Activated CD8-positive, alpha-beta memory T cell treated with anti-CD3 and anti-CD28 coated beads for 36 hours (primary cell): ENCODE measurements around the gene NR4A1. TPM values are rescaled to one million over a fixed set of nuclear protein-coding genes. Genes with fewer than 3 reads are reported as not detected.

ENCODE experiments used
- CTCF ChIA-PET: fragments of 350-600 bp; sonication (Branson Sonifier 250); formaldehyde crosslinking; loops from one replicate; lab custom pipeline; 2021; ENCODE audit warnings: antibody characterized with exemption; lab: Charles Lee
- POLR2A ChIA-PET: fragments of 350-600 bp; sonication (Branson Sonifier 250); formaldehyde crosslinking; loops from one replicate; lab custom pipeline; 2021; ENCODE audit warnings: antibody characterized with exemption; lab: Charles Lee
- total RNA-seq, 2 experiments: library from RNA; stranded (reverse); gene quantifications; one replicate each; pipeline ENCODE4 v1.2.3, GENCODE V29; 2021

The NR4A1 gene
- total RNA-seq, 2 experiments from 2014 or later = 44.1 to 46.1 TPM

DNA sequence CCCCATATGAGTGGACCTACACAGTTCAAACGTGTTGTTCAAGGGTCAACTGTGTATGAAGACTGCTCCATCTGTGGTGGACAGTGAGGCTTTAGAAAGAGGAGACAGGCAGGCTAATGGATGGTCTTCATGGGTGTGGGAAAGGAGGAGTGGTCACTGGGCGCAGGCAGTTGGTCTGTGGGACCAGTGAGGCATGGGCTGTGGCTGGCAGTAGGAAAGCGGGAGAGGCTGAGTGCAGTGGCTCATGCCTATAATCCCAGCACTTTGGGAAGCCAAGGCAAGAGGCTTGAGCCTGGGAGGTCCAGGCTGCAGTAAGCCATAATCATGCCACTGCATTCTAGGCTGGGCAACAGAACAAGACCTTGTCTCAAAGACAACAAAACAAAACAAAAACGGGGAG, 2.0 kb upstream of the NR4A1 start:
- POLR2A ChIA-PET = no interaction called here
- CTCF ChIA-PET = interaction anchor here (0.5 to 2.5 kb wide), 2 partner anchors 25 to 465 kb away, joined by 3 to 16 read pairs; no protein-coding TSS in a partner anchor

DNA sequence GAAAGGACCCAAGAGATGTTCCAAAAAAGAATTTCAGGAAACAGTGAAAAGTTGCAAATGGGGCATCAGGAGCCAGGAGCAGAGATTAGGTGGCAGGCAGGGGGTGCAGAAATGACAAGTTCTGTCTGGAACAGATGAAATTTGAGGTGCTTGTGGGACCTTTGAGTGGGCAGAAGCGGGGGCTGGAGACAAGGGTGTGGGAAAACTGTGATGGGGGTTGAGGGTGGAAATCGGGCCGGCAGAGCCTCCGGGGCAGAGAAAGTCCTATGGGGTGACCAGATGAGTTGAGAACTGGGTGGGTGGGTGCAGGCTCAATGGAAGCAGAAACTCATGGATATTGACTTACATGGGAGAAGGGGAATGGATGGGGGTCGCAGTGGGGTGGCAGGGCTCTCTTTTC, 1.6 kb upstream of the NR4A1 start:
- POLR2A ChIA-PET = no interaction called here
- CTCF ChIA-PET = interaction anchor here (1.2 to 3.6 kb wide), 2 partner anchors 9 to 18 kb away, joined by 3 to 35 read pairs; partner anchors contain the start of gene ATG101

DNA sequence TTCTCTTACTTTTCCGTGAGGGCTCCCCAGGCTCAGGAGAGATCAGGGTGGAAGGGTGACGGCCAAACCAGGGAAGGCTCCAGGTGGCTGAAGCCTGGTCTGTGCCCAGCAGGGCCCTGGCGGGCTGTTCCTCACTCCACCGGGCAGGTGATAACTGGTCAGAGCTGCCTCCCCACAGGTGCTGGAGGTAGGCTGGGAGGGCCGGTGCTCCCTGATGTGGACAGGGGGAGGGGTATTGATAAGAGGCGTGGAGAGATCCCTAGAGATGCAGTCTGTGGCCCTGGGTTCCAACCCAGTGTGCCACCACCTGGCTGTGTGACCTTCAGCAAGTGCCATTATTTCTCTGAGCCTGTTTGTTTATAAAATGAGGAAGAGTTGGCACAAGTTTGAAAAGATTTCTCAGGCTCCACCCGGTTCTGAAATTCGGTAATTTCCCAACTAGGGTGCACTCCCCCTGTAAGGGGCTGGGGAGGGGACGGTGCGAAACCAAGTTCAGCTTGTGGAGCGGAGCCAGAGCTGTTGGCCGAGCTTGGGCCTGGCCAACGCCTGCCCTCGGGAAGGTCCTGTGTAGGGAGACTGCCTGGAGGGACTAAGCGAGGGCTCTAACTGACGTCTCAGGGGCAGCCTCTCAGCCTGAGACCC, 1.0 kb upstream of the NR4A1 start:
- ChIA-PET CTCF (interaction anchor here (0.6 to 5.4 kb wide), 9 partner anchors 8 to 73 kb away, joined by 3 to 51 read pairs (median 5); partner anchors contain the start of gene ATG101), POLR2A (interaction anchor here (0.6 to 2.1 kb wide), 5 partner anchors 8 to 24 kb away, joined by 3 to 12 read pairs (median 7); partner anchors contain the start of gene ATG101)

DNA sequence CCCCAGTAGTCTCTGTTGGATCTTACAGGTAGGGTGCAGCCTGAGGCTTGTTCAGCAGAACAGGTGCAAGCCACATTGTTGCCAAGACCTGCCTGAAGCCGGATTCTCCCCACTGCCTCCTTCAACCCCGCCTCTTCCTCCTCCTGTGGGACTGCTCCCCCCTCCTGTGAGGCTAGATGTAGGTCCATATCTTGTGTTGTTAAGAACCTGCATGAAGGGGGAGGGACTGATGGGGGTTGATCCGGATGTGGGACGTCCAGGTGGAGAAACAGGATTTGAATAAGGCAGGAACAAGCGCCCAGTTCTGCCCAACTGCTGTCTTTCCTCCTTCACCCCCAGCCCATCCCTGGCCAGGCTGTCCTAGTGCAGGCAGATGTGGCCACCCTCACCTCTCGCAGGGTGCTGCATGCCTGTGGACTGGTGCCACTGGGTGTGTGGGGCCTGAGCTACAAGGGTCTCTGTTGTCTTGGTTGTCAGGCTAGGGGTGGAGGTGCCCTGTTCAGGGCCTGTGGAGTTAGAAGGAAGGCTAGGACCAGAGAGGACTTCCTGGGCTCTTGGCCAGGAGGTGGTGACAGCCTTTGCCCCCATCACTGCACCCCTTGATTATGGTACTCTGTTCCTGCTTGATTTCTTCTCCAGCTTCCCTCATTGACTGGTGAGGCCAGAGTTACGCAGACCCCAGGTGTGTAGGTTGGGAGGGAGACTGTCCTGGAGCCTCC, 1.4 kb downstream of the NR4A1 start:
- POLR2A ChIA-PET = interaction anchor here (1.1 kb wide), 1 partner anchor 9 kb away, joined by 3 read pairs; no protein-coding TSS in a partner anchor

DNA sequence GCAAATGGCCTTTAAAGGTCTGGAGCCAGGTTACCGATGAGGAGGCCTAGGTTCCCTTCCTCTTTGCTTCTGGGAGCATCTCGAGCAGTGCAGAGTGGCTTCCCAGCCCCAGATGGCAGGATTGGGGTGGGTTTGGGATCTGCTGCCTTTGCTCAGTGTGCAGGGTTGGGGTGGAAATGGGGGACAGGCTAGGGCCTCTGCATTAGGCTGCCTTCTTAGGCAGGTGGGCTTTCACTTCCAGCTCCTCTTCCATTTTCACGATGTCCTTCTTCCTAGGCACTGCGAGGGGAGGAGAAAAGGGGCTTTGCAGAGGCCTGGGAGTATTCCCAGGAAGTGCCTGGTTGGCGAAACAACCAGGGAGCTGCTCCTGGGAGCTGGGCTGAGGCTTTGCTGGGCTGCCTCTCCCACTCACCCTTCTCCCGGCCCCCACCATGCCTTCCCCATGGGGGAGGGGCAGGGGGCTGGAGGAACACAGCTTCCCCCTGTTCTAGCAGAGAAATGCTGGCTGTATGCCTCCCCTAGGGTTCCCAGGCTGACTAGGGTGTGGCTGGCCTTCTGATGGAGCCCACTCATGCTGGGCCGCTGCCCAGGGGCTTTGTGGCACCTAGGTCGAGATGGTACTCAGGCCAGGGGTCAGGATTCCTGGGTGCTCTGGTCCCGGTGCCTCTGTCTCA, 2.4 kb downstream of the NR4A1 start:
- CTCF ChIA-PET = interaction anchor here (3.6 to 5.4 kb wide), 2 partner anchors 14 to 28 kb away, joined by 35 to 51 read pairs; partner anchors contain the start of gene ATG101
- POLR2A ChIA-PET = no interaction called here

More for the DNA sequence above, 1.4 kb downstream of the NR4A1 start:
- CTCF ChIA-PET = interaction anchor here (1.5 to 5.4 kb wide), 5 partner anchors 11 to 27 kb away, joined by 4 to 51 read pairs (median 7); partner anchors contain the start of gene ATG101

DNA sequence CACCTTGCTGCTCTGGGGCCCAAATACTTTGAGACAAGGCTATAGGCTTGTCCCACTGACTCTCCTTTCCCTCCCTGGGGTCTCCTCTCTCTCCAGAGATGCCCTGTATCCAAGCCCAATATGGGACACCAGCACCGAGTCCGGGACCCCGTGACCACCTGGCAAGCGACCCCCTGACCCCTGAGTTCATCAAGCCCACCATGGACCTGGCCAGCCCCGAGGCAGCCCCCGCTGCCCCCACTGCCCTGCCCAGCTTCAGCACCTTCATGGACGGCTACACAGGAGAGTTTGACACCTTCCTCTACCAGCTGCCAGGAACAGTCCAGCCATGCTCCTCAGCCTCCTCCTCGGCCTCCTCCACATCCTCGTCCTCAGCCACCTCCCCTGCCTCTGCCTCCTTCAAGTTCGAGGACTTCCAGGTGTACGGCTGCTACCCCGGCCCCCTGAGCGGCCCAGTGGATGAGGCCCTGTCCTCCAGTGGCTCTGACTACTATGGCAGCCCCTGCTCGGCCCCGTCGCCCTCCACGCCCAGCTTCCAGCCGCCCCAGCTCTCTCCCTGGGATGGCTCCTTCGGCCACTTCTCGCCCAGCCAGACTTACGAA, 3.1 kb downstream of the NR4A1 start:
- ChIA-PET CTCF (interaction anchor here (1.3 to 5.4 kb wide), 2 partner anchors 15 to 28 kb away, joined by 4 to 51 read pairs; partner anchors contain the start of gene ATG101), POLR2A (no interaction called here)

DNA sequence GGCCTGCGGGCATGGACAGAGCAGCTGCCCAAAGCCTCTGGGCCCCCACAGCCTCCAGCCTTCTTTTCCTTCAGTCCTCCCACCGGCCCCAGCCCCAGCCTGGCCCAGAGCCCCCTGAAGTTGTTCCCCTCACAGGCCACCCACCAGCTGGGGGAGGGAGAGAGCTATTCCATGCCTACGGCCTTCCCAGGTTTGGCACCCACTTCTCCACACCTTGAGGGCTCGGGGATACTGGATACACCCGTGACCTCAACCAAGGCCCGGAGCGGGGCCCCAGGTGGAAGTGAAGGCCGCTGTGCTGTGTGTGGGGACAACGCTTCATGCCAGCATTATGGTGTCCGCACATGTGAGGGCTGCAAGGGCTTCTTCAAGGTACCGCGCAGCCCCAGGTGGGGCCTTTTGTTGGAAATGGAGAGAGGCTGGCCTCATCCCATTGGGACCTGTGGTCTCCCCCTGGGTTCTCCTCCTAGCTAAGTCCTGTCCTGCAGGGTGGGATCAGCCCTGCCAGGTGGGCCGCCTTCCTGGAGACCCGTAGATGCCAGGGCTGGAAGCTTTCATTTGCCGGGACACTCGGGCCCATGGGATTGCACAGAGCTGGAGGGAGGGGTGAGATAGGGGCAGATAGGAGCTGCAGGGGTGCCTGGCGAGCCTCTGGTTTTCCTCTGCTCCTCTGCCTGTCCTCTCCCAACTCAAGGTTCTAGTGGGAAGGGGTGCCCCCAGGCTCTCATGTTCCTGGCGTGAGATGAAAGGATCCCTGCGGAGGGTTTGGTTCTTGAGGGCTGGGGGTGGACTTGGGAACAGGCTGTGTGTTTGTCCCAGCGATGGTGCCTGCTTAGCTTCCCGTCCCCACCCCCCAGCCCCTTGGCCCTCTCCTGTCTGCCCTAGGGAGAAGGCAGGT, 3.8 kb downstream of the NR4A1 start:
- ChIA-PET CTCF (interaction anchor here (0.5 to 5.4 kb wide), 5 partner anchors 12 to 29 kb away, joined by 3 to 51 read pairs (median 4); partner anchors contain the start of gene ATG101), POLR2A (no interaction called here)

DNA sequence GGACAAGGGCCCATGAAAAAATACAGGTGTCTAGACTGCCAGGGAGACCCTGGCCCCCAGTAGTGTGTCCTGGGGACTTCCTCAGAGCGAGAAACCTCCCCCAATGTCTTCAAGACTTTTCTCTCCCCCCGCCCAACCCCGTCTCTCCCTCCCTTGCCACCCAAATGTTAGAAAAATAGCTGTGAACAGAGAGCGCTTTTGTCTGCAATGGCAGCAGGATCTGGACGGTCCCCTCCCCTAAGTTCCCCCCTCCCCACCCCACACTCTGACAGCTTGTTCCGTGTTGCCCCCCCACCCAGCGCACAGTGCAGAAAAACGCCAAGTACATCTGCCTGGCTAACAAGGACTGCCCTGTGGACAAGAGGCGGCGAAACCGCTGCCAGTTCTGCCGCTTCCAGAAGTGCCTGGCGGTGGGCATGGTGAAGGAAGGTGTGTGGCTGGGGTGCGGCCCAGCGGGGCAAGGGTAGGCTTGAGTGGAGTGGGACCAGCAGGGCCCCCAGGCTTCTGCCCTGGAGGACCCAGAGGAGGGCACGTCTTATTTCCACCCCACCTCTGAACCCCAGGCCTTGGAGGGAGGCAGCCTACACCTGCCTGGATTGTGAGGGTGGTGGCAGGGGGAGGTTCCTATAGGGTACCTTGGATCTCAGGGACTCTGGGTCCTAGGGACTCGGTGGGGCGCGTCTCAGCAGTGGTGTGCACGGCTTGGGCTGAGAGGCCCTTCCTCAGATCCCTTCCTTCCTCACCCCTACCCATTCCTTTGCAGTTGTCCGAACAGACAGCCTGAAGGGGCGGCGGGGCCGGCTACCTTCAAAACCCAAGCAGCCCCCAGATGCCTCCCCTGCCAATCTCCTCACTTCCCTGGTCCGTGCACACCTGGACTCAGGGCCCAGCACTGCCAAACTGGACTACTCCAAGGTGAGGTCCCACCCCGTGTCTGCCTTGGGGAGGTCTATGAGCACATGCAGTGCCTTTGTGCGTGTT, 4.8 kb downstream of the NR4A1 start:
- CTCF ChIA-PET = interaction anchor here (0.5 to 1.6 kb wide), 4 partner anchors 11 to 31 kb away, joined by 3 to 5 read pairs (median 4); no protein-coding TSS in a partner anchor
- POLR2A ChIA-PET = interaction anchor here (0.6 kb wide), 2 partner anchors 13 to 236 kb away, joined by 3 to 4 read pairs; no protein-coding TSS in a partner anchor

DNA sequence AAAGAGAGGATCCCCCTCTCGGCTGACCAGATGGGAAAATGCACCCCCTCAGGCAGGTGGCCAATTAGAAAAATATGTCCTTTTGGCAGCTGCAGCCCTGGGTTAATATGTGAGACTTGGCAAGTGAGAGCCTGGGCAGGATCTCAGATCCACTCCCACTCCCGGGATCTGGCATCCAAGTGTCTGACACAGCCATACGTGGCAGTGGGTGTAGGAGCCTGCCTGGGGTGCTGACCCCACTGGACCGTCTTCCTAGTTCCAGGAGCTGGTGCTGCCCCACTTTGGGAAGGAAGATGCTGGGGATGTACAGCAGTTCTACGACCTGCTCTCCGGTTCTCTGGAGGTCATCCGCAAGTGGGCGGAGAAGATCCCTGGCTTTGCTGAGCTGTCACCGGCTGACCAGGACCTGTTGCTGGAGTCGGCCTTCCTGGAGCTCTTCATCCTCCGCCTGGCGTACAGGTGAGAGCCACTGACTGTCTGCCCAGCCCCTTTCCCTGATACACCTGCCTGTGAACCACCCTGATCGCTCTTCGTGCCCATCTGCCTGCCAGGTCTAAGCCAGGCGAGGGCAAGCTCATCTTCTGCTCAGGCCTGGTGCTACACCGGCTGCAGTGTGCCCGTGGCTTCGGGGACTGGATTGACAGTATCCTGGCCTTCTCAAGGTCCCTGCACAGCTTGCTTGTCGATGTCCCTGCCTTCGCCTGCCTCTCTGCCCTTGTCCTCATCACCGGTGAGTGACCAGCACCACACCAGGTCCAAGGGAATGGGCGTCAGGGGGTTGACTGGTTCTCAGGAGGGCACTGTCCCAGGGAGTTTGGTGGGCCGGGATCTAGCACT, 5.8 kb downstream of the NR4A1 start:
- CTCF ChIA-PET = interaction anchor here (1.2 to 1.6 kb wide), 3 partner anchors 12 to 32 kb away, joined by 3 to 5 read pairs (median 4); no protein-coding TSS in a partner anchor

DNA sequence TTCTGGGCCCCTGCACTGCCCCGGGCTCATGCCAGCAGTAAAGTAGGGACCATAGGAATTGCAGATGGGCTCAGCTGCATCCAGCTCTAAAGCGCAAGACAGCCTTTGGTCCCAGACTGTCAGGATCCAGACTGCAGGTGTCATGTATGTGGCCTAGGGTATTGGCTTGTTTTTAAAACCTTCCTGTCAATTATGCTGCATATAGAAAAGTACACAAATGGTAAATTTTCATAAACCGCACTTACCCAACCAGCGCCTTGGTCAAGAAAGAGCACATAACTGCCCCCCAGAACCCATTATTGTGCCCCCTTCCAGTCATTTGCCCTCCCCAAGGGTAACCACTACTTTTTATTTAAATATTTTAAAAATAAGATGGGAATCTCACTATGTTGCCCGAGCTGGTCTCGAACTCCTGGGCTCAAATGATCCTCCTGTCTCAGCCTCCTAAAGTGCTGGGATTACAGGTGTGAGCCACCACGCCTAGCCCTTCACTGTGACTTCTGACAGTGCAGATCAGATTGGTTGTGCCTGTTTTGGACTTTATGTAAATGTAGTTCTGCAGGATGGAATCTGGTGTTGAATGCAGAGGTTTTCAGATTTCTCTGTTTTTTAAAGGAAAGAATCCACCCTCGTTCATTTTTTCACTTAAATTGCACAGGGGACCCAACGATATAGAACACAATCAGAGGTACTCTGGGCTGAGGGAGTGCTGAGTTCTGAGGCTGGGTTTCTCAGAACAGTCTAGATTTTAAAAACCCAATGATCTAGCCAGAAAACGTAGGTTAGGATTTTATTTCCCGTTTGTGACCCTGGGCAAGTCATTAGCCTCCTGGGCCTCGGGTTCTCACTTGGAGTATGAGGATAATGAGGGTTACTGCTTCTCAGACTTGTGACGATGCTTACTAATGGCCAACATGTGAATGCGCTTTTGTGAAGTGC, 6.7 kb downstream of the NR4A1 start:
- POLR2A ChIA-PET = interaction anchor here (1.1 kb wide), 1 partner anchor 12 kb away, joined by 3 read pairs; the partner anchor contains the start of gene ATG101
- CTCF ChIA-PET = interaction anchor here (1.2 to 1.4 kb wide), 3 partner anchors 10 to 32 kb away, joined by 3 to 7 read pairs (median 5); no protein-coding TSS in a partner anchor

More for the DNA sequence above, 5.8 kb downstream of the NR4A1 start:
- POLR2A ChIA-PET = interaction anchor here (0.6 kb wide), 1 partner anchor 12 kb away, joined by 4 read pairs; no protein-coding TSS in a partner anchor

DNA sequence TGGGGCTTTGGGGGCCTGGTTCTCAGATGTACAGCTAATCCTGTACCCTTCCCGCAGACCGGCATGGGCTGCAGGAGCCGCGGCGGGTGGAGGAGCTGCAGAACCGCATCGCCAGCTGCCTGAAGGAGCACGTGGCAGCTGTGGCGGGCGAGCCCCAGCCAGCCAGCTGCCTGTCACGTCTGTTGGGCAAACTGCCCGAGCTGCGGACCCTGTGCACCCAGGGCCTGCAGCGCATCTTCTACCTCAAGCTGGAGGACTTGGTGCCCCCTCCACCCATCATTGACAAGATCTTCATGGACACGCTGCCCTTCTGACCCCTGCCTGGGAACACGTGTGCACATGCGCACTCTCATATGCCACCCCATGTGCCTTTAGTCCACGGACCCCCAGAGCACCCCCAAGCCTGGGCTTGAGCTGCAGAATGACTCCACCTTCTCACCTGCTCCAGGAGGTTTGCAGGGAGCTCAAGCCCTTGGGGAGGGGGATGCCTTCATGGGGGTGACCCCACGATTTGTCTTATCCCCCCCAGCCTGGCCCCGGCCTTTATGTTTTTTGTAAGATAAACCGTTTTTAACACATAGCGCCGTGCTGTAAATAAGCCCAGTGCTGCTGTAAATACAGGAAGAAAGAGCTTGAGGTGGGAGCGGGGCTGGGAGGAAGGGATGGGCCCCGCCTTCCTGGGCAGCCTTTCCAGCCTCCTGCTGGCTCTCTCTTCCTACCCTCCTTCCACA, 7.6 kb downstream of the NR4A1 start:
- ChIA-PET CTCF (interaction anchor here (1.3 to 1.4 kb wide), 3 partner anchors 9 to 35 kb away, joined by 3 to 7 read pairs (median 3); no protein-coding TSS in a partner anchor), POLR2A (interaction anchor here (1.1 kb wide), 1 partner anchor 11 kb away, joined by 3 read pairs; the partner anchor contains the start of gene ATG101)

DNA sequence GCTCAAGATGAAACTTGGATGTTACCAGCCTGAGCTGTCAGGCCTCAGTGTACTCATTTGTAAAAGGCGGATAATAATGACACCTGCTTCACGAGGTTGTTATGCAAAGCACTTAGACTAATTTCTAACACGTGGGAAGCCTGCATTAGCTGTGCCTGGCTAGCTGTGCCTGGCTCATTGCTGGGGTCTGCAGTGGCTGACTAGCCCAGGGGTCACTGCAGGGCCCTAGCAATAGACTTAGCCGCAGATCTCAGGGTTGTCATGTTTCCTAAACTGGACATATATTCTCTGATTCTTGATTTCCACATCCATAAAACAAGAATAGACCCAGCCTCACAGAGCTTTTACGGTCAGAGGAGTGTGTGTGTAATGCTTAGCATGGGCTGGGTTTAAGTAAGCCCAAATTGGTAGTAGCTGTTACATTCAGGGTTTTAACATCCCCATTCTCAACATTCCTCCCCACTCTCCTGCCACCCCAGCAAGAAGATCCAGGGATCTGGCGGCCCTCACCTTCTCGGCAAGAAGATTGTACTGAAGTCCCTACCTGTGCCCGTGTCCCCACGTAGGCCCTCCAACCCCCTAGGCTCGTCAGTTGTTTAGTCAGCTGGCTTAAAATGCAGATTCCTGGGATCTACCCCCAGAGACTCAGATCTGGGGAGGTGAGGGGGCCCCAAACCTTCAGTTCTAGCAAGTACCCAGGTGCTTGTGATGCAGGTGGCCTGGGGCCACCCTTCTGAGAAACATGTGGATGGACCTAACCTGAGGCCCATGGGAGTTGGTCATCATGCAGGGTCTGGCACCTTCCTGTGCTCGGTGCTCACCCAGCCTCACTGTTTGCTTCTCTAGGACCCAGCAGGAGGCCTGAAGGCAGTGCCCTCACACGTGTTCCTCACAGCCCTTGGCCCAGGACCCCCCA, 8.6 kb downstream of the NR4A1 start:
- ChIA-PET CTCF (interaction anchor here (1.3 to 2.7 kb wide), 4 partner anchors 8 to 36 kb away, joined by 3 to 10 read pairs (median 5); partner anchors contain the start of gene ATG101), POLR2A (interaction anchor here (0.7 kb wide), 1 partner anchor 9 kb away, joined by 3 read pairs; no protein-coding TSS in a partner anchor)
